Measurements from ENCODE around the gene HEATR5A.

DNA sequence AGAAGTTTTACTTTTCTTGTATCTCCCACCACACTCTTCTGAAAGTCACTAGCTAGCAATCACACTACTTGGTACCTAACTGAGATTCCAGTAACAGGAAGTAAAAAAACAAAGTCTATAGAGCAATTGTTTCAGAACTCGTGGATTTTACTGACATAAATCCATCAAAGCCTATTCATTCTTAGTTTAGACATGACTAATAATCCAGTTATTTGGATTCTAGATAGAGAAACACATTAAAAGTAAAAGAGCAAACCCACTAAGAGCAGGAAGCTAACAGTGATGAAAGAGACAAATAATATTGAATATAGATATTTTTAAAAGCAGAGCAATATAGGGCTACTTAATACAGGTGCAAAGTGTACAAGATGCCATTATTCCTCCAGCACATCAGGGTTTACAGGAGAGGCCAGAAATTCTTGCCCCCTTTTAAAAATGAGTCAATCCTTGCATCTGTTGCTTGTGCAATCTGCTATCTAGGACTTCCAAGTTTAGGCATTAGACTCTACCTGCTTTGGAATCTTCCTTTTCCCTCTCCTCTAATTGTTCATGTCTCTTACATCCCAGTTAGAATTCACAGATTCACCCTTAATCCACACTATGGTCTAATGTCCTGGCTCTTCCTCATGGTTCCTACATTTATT lies 6.0 kb downstream of the HEATR5A start:
- TF ChIP-seq CTCF (IDR thresholded peaks at IDR 0.05) (no peak), POLR2A (IDR thresholded peaks at IDR 0.05) (no peak), EP300 (IDR thresholded peaks at IDR 0.05) (no peak)

Data from tibial nerve (tissue), 4 donors.